ENCODE results near the gene SOX5.
"Not testable (repeated sequence)": the region's sequence is repeated elsewhere in the genome, so short reads cannot be mapped to it uniquely, and the experiment has no call there.

The SOX5 gene

DNA sequence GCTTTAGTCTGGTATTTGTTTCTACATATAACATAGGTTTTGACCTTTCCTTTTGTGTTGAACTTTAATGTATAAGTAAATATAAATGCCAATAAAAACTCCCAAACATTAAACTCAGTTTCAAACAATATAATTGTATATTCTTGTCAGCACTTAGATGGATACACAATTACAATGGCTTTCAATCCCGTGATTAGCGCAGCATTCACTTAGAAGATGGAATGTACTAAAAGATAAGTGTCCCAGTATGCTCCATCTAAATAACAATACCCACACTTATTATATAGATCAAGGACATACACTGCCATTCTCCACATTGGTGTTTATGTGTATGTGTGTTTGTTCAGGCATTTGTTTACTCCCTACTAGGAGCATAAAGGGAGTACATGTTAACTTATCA lies 193.1 kb downstream of the SOX5 start:
- DNase-seq (ENCODE audit: low read depth in 2 of 2), result no peak

DNA sequence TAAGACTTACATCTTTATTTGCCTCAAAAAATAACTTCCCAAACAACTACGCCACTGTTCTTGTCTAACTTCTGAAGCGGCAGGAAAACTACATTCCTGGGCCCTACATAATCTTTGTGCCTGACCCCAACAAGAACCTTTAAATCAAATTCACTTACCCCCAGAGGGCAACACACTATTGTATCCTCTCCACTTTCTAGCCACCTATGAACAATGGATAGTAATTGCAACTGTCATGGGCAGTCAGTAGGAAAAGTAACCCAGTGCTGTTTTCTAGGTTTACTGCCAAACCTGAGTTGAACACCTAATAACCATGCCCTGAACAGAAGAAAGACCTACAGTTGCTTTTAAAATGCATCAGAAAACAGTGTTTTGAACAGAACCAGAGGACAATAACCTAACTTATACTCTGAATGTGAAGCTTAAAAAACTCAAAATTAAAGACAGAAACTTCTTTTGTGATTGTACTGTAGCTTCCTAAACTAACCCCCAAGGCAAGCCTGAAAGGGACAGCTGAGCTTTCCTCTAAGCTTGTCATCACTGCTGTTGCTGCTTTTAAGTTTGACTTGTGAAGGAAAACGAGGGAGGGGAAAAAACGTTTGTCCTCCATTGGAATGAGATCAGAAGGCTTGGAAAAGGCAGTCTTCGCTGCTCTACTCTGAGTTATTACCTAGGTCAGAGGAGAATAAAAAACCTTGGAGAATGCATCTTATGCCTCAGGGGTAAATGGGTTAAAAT lies 195.7 kb downstream of the SOX5 start:
- no peak for DNase-seq (ENCODE audit: low read depth in 2 of 2)

DNA sequence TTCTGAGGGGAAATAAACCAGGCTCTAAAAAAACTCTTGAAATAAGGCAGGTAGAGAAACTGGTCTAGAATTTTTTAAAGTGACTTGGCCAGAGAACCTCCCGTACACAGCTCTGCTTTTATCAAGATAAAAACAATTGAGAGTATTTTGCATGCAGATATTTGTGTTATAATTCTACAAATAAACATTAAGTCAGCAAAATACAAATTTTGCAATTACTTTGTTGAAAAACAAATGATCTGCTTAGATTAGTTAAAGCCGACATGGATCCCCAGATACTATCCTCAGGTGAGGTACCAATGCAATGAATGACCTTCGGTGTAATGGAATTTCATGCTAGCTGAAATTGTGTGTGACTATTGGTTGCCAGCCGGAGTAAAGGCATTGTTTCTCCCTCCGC lies 197.2 kb downstream of the SOX5 start:
- no peak for DNase-seq (ENCODE audit: low read depth in 2 of 2)

DNA sequence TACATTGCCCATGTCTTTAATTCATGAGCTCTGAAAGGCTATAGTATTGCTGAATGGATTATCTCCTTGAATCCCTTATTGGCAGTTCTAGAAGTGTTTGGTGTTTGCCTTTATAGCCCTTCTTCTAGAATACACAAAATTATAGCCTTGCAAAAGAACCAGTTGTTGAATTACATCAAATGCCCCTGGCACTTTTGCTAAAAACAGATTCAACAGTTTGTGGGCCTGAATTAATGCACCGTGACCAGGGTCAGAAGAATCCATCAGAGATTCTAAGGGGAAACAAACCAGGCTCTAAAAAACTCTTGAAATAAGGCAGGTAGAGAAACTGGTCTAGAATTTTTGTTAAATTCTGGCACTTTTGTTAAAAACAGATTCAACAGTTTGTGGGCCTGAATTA lies 197.8 kb downstream of the SOX5 start:
- DNase-seq (ENCODE audit: low read depth in 2 of 2), result no peak

DNA sequence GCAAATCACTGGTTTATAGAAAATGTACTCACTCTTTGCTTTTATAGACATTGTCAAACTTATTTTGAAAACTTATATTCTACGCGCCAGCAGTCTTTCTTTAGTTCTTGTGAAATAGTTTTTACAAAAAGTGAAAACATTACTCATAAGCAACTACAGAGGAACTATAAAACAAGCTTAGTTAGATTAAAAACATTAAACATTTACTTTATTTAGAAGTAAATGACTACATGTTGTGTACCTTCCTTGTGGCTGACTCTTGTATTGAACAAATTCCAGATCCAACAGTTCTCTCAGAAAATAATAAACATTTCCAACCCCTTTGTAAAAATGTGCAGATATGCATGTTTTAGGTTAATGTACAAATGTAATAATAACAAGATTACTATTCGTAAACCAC lies 198.5 kb downstream of the SOX5 start:
- DNase-seq (ENCODE audit: low read depth in 2 of 2), result no peak

DNA sequence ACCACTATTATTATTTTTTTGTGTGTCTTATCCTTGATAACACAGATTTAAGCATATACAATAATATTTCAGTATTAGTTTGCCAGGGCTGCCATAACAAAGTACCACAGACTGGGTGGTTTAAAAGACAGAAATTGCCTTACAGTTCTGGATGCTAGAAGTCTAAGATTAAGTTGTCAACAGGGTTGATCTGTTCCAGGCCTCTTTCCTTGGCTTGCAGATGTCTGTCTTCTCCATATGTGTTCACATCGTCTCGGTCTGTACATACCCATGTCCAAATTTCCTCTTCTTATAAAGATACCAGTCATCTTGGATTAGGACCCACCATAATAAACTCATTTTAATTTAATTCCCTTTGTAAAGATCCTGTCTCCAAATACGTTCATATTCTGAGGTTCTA lies 204.8 kb downstream of the SOX5 start:
- DNase-seq (ENCODE audit: low read depth in 2 of 2), result no peak

DNA sequence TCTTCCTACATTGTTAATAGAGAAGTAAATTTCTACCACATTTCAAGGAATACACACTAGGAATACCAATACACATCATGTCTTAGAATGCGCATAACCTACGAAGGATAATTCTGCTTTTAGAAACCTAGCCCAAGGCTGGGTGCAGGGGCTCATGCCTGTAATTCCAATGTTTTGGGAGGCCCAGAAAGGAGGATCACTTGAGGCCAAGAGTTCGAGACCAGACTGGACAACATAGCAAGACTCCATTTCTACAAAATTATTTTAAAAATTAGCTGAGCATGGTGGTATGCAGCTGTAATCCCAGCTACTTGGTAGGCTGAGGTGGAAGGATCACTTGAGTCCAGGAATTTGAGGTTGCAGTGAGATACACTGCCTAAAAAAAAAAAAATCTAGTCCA lies 206.9 kb downstream of the SOX5 start:
- no peak for DNase-seq (ENCODE audit: low read depth in 2 of 2)

DNA sequence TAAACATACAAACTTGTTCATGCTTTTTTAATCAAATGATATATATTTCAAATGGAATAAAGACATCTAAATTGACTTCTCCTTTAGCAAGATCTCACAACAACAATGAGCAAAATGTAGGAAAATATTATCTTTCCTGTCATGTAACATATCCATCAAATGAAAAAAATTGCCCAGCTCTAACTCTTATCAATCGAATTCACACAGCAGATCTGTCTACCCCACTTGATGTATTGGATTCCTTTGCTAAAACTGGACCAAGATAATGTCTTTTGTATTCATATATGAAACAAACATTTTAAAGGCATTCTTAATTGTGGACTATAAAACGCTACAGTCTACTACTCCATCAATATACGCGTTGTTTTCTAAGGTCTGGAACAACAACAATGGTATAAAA lies 218.0 kb downstream of the SOX5 start:
- no peak for DNase-seq (ENCODE audit: low read depth in 2 of 2)

DNA sequence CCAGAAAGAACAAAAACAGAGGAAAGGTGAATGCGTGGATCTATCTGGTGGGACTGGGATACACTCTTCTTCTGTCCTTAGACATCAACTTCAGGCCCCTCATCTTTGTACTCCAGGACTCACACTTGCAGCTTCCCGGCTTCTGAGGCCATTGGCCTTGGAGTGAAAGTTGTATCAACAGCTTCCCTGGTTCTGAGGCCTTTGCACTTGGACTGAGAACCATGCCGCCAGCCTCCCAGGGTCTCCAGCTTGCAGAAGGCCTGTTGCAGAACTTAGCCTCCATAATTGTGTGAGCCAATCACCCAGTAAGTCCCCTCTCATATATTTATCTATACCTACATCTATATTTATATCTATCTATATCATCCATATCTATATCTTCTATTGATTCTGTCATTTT lies 218.4 kb downstream of the SOX5 start:
- no peak for DNase-seq (ENCODE audit: low read depth in 2 of 2)

DNA sequence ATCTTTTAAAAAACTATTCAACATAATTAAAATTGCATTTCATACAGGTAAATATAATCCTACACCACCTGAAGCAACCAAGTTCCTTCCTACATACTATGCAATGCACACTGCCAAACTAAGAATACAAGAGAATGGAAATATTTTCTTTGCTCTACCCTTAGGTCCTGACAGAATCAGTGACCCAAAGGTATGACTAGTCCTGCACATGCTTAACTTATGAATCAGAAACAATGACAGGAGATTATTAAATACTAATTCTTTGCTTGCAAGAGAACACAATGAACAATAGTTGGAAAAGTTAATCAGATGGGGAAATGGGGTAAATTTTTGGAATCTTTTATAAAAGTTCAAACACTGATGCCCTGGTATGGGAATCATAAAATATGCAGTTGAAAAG lies 220.1 kb downstream of the SOX5 start:
- no peak for DNase-seq (ENCODE audit: low read depth in 2 of 2)

DNA sequence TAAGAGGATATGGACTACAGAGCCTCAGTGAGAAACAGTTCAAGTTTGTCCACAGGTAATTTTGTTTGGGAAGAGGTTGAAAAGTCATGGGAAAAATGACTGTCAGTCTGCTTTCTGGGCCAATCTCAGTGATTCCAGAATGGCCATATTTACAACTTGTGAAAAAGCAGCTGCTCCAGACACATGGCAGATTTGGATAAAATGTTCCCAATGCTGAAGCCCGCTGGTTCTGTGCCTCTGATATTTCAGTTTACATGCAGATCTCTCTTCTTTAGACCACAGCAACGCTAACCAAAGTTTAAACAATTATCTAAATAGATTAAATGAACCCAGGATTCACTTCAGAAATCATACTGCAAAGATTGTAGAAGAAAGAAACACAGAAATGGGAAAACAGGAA lies 222.8 kb downstream of the SOX5 start:
- no peak for DNase-seq (ENCODE audit: low read depth in 2 of 2)

DNA sequence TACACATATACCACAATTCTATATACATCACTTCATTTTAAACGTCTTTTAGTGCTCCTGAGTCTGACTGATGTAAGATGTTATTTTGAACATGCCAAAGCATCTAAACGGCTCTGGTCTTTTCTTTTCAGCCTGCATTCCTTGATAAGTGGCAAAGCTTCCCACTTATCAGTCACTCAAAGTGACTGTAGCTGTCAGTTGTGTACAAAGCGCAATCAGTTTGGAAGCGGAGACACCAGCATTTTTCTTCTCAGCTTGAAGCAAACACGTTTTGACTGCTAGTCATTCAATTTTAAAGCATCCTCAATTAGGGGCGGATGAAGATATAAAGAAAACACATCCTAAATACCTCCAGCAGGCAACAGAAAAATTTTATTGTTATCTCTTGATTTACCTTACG lies 226.8 kb downstream of the SOX5 start:
- no peak for DNase-seq (ENCODE audit: low read depth in 2 of 2)

DNA sequence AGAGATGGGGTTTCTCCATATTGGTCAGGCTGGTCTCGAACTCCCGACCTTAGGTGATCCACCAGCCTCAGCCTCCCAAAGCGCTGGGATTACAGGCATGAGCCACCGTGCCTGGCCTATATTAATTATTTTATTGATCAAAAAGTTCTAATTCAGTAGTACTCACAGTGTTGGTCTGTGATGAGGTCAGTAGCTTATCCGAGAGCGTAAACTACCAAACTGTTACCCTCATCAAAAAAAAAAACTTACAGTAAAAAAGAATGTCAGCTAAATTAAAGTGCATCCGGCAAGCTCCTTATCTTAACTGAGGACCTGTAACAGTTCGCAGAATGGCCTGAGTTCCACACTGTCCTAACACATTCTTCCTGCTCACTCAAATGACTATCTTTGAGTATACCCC lies 228.2 kb downstream of the SOX5 start:
- no peak for DNase-seq (ENCODE audit: low read depth in 2 of 2)

DNA sequence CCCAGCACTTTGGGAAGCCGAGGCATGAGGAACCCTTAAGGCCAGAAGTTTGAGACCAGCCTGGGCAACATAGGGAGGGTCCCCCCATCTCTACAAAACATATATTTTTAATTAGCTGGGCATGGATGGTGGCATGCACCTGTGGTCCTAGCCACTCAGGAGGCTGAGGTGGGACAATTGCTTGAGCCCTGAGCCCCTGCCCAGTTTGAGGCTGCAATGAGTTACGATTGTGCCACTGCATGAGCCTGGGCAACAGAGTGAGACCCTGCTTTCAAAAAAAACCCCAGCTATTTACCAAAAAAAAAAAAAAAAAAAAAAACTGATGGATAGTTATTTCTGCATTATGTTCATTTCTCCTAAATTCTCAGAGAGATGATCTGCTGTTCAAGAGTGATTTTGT lies 230.0 kb downstream of the SOX5 start:
- no peak for DNase-seq (ENCODE audit: low read depth in 2 of 2)

DNA sequence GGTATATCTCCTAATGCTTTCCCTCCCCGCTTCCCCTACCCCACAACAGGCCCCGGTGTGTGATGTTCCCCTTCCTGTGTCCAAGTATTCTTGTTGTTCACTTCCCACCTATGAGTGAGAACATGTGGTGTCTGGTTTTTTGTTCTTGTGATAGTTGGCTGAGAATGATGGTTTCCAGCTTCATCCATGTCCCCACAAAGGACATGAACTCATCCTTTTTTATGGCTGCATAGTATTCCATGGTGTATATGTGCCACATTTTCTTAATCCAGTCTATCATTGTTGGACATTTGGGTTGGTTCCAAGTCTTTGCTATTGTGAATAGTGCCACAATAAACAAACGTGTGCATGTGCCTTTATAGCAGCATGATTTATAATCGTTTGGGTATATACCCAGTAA lies 239.1 kb downstream of the SOX5 start:
- not testable (repeated sequence) for DNase-seq (ENCODE audit: low read depth in 2 of 2)

DNA sequence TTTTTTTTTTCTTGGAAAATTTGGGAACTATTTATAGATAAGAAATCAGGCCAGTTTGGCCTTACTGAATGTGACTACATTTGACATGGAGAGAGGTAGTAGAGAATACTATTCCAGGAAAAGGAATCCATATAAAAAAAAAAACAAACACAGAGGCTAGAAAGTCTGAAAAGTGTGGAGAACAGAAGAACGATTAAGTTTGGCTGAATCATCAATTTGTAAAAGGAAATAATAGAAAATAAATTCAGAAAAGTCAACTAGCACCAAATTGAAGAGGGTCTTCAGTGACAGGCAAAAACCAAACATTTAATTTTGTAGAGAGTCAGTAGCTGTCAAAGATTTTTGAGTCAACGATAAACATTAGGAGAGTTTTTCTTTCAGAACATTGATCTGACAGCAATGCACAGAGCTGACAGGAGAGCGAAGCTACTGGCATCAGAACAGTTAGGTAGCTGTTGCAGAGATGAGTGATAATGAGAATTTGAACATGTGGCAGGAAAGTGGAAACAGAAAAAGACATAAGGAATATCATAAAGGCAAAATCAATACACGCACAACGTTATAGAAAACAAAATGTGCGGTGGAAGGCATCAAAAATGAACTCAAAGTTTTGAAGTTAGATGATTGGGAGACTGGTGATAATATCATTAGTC lies 241.2 kb downstream of the SOX5 start:
- DNase-seq (ENCODE audit: low read depth in 2 of 2), result no peak

DNA sequence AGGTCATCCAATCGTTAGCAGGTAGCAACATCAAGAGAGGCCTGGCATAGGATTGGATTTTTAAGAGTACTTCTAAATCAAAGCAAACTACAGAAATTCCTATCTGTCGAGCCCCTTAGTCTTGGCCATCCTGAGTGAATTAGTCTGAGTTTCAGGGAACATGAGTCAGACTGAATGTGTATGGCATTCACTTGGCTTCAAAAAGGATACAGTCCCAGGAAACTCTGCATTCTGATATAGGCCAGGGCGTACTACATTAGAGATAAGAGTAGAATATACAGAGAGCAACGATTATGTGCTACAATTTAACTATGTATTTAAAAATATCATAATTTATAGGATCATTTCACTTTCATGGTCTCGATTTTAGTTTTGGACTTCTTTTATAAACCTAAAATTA lies 242.2 kb downstream of the SOX5 start:
- no peak for DNase-seq (ENCODE audit: low read depth in 2 of 2)

DNA sequence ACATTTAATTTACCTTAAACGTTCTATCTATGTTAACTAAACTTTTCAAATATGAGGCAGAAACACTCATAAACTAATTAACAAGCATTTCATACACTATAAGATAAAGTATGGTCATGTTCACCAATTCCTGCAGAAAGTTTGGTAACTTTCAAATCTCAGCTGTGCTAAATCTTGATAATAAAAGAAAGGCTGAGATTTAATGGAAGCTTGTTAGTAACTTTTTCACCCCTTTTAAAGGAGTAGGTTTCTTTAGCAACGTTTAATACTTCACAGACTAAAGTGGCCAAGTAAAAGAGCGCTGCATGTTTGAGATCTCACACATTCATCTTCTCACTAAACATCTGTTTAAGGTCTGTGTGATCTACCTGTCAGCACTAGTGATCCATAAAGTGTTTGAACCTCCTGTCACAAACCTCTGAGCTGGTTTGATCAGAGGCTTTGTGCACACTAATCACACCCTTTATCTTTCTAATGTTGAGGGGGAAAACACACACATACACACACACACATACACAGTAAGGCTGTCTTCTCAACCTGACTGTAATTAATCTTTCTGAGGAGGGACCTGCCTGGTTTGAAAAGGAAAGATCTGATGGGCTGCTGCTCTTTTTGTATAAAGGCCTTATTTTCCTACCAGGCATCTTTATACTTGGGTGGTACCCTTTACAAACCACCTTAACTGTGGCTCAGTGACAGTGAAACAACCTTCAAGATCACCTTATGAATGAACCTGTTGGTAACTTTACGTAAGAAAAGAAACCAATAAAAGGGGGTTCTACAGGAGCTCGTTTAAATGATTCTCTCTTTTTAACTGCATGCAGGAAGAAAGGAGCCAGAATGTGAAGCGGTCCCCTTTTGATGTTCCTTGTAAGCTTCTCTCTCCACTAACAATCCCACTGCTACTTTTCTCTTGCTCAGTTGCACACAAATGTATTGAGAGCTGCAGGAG lies 244.2 kb downstream of the SOX5 start:
- DNase-seq (ENCODE audit: low read depth in 2 of 2), result no peak

DNA sequence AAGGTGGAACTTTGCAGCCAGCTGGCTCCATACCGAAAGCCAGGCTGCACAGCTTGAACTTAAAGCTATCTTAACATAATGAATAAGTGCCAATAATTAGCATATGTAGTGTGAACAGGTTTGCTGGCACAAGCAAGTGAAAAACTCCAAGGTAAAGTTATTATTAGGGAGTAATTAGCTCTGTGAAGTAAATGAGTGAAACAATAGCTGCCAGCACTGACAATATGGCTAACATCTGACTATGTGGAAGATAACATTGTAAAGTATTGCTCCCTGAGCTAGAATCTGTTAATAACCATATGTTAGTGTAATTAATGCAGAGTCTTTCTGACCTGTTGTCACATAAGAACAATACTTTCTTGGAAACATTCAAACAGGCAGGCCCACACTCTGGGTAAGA lies 246.4 kb downstream of the SOX5 start:
- no peak for DNase-seq (ENCODE audit: low read depth in 2 of 2)

DNA sequence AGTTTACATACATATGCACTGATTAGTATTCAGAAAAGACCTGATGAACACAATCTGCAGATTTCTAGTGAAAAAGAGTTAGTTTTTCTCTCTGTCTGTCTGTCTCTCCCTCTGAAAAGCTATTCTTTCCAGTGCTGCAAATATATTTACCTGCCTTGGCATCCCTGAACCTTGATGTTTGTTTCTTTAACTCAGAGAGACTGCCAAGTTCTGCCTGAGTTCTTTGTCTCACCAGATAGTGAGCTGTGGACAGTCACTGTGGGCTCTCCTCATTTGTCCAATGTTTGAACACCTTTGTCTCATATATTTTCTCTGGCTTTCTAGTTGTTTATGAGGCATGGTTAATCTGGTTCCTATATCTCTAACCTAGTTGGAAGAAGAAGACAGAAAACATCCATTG lies 250.4 kb downstream of the SOX5 start:
- no peak for DNase-seq (ENCODE audit: low read depth in 2 of 2)

DNA sequence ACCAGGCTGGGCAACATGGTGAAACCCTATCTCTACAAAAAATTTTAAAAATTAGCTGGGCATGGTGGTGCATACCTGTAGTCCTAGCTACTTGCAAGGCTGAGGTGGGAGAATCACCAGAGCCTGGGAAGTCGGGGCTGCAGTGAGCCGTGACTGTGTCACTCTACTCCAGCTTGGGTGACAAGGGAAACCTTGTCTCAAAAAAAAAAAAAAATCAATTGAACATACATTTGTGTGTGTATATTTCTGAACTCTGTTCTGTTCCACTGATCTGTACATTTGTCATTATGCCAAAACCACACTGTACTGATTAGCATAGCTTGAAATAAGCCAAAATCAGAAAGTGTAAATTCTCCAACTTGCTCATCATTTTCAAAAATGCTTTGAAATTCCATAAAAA lies 254.6 kb downstream of the SOX5 start:
- DNase-seq (ENCODE audit: low read depth in 2 of 2), result no peak

DNA sequence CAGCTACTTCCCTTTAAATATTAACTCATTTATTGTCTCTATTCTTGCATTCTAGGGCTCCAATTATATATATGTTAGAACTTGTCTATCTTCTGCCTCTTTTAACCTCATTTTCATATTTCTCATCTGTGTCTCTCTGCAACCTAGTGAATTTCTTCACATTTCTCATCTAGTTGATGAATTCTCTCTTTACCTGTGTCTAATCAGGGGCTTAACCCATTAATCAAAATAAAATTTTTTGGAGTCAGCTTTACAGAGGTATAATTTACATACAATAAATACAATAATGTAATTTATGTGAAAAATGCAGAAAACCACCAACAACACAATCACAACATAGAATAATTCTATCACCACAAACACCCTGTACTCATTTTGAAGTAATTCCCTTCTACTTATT lies 255.2 kb downstream of the SOX5 start:
- DNase-seq (ENCODE audit: low read depth in 2 of 2), result no peak

DNA sequence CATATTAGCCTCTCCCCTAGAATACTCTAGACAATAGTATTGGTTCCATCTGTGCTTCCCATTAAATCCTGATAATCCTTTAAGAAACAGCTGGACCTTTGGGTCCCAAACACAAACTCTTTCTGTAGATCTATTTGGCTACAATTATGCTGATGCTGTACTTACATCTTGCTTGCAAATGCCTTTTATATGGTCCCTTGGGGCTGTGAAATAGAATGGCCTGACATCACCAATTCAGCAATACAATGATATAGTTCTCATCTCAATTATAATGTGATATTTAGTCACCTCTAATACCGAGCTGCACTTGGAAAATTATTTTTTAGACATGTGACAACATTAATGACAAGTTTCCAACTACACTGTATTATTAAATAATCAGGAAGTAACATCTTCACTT lies 261.5 kb downstream of the SOX5 start:
- DNase-seq (ENCODE audit: low read depth in 2 of 2), result no peak

All from activated CD4-positive, alpha-beta T cell treated with anti-CD3 and anti-CD28 coated beads for 24 hours (primary cell).